Astrocyte (in vitro differentiated cells and primary cell): ENCODE results near the gene MRPL48. TPM values are rescaled to one million over a fixed set of nuclear protein-coding genes. Genes with fewer than 3 reads are reported as not detected.
"Not testable (repeated sequence)": the region's sequence is repeated elsewhere in the genome, so short reads cannot be mapped to it uniquely, and the experiment has no call there.

ENCODE experiments used
- DNase-seq: peaks from one replicate; pipeline ENCODE4 v3.0.0-alpha.2; 2010; ENCODE audit warnings: low read depth
- FAIRE-seq: peaks from 2 replicates; lab custom pipeline; 2011; peaks lifted over from hg19 to GRCh38; lab: Jason Lieb, UNC
- H2AFZ ChIP-seq: 2 replicates; pipeline ENCODE4 v1.6.0; 2012; ENCODE audit warnings: low read depth, low read length, inconsistent platforms
- H3K27ac ChIP-seq: 2 replicates; pipeline ENCODE4 v1.5.1; 2011; ENCODE audit warnings: low read depth, low read length, inconsistent platforms
- H3K27me3 ChIP-seq: 2 replicates; pipeline ENCODE4 v1.6.0; 2011; ENCODE audit warnings: low read length, inconsistent platforms; ENCODE audit not compliant: insufficient read depth
- H3K36me3 ChIP-seq: 2 replicates; pipeline ENCODE4 v1.5.1; 2011; ENCODE audit warnings: low read length, inconsistent platforms; ENCODE audit not compliant: insufficient read depth
- H3K4me1 ChIP-seq: 2 replicates; pipeline ENCODE4 v1.5.1; 2011; ENCODE audit warnings: low read length, inconsistent platforms; ENCODE audit not compliant: insufficient read depth
- H3K4me2 ChIP-seq: 2 replicates; pipeline ENCODE4 v1.6.0; 2012; ENCODE audit warnings: low read length, inconsistent platforms
- H3K4me3 ChIP-seq: 2 replicates; pipeline ENCODE4 v1.5.1; 2011; ENCODE audit warnings: low read depth, mild to moderate bottlenecking, low read length, inconsistent platforms; ENCODE audit not compliant: insufficient read depth
- H3K79me2 ChIP-seq: 2 replicates; pipeline ENCODE4 v1.6.0; 2012; ENCODE audit warnings: mild to moderate bottlenecking, low read length, inconsistent platforms; ENCODE audit not compliant: insufficient read depth
- H3K9ac ChIP-seq: 2 replicates; pipeline ENCODE4 v1.6.0; 2012; ENCODE audit warnings: mild to moderate bottlenecking, low read length, inconsistent platforms
- H3K9me3 ChIP-seq: 2 replicates; pipeline ENCODE4 v1.5.1; 2012; ENCODE audit warnings: low read depth, mild to moderate bottlenecking, low read length, inconsistent platforms; ENCODE audit not compliant: insufficient read depth
- H4K20me1 ChIP-seq: 2 replicates; pipeline ENCODE4 v1.6.0; 2012; ENCODE audit warnings: low read length, inconsistent platforms; ENCODE audit not compliant: insufficient read depth
- H3K27ac Mint-ChIP-seq: one replicate; pipeline ENCODE4 v1.8.0; 2021; ENCODE audit warnings: mild to moderate bottlenecking, mixed read lengths; ENCODE audit not compliant: unreplicated experiment
- H3K27me3 Mint-ChIP-seq: one replicate; pipeline ENCODE4 v1.8.0; 2021; ENCODE audit warnings: low read depth, mixed read lengths; ENCODE audit not compliant: unreplicated experiment
- H3K36me3 Mint-ChIP-seq: one replicate; pipeline ENCODE4 v1.8.0; 2021; ENCODE audit warnings: low read depth, mixed read lengths; ENCODE audit not compliant: unreplicated experiment
- H3K4me1 Mint-ChIP-seq: one replicate; pipeline ENCODE4 v1.8.0; 2021; ENCODE audit warnings: low read depth, mixed read lengths; ENCODE audit not compliant: unreplicated experiment
- H3K4me3 Mint-ChIP-seq: one replicate; pipeline ENCODE4 v1.8.0; 2021; ENCODE audit warnings: mild to moderate bottlenecking, moderate library complexity, mixed read lengths; ENCODE audit not compliant: unreplicated experiment
- H3K9me3 Mint-ChIP-seq: one replicate; pipeline ENCODE4 v1.8.0; 2021; ENCODE audit warnings: mild to moderate bottlenecking, mixed read lengths; ENCODE audit not compliant: unreplicated experiment
- EZH2 ChIP-seq: IDR thresholded peaks from 2 replicates; pipeline ENCODE4 v1.6.1; 2012; ENCODE audit warnings: mild to moderate bottlenecking, low read length, inconsistent platforms; ENCODE audit not compliant: insufficient read depth
- total RNA-seq: library from RNA; stranded (reverse); gene quantifications from 2 replicates; pipeline ENCODE4 v1.2.1, GENCODE V29; 2021
- TF ChIP-seq, protein P1 (sequence below): IDR thresholded peaks from 2 replicates; pipeline ENCODE4 v1.5.1; 2011; ENCODE audit warnings: low read depth, mild to moderate bottlenecking, inconsistent platforms, low read length, moderate library complexity; ENCODE audit not compliant: insufficient read depth

The MRPL48 gene
- total RNA-seq, 1 donor from 2014 or later = 24.6 TPM

DNA sequence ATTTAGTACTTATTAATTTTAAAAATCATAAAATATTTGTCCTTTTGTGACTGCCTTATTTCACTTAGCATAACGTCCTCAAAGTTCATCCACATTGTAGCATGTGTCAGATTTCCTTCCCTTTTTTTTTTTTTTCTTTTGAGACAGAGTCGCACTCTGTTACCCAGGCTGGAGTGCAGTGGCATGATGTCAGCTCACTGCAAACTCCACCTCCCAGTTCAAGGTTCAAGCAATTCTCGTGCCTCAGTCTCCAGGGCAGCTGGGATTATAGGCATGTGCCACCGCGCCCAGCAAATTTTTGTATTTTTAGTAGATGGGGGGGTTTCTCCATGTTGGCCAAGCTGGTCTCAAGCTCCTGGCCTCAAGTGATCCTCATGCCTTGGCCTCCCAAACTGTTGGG, 37.4 kb upstream of the MRPL48 start:
- Histone ChIP-seq H3K4me1 (peaks cover 8% of the 10 kb centered on the region), H3K79me2 (peaks cover 99% of the 10 kb centered on the region), H3K4me2 (no peak overlapping the region), H2AFZ (no peak overlapping the region), H4K20me1 (peaks cover 95% of the 10 kb centered on the region), H3K9me3 (no peaks in the 10 kb centered on the region), H3K9ac (no peak overlapping the region), H3K27ac (no peak overlapping the region), H3K4me3 (no peak overlapping the region), H3K27me3 (no peaks in the 10 kb centered on the region), H3K36me3 (no peaks in the 10 kb centered on the region)
- TF ChIP-seq EZH2 = no peak
- TF ChIP-seq, protein P1, sequence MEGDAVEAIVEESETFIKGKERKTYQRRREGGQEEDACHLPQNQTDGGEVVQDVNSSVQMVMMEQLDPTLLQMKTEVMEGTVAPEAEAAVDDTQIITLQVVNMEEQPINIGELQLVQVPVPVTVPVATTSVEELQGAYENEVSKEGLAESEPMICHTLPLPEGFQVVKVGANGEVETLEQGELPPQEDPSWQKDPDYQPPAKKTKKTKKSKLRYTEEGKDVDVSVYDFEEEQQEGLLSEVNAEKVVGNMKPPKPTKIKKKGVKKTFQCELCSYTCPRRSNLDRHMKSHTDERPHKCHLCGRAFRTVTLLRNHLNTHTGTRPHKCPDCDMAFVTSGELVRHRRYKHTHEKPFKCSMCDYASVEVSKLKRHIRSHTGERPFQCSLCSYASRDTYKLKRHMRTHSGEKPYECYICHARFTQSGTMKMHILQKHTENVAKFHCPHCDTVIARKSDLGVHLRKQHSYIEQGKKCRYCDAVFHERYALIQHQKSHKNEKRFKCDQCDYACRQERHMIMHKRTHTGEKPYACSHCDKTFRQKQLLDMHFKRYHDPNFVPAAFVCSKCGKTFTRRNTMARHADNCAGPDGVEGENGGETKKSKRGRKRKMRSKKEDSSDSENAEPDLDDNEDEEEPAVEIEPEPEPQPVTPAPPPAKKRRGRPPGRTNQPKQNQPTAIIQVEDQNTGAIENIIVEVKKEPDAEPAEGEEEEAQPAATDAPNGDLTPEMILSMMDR = no peak
- H3K27me3 Mint-ChIP-seq = no peaks in the 10 kb centered on the region
- H3K4me3 Mint-ChIP-seq = no peak overlapping the region
- no peaks in the 10 kb centered on the region for H3K9me3 Mint-ChIP-seq
- H3K27ac Mint-ChIP-seq = no peak overlapping the region
- no peak for DNase-seq
- FAIRE-seq = no peak
- peaks cover 12% of the 10 kb centered on the region for H3K4me1 Mint-ChIP-seq
- no peaks in the 10 kb centered on the region for H3K36me3 Mint-ChIP-seq

DNA sequence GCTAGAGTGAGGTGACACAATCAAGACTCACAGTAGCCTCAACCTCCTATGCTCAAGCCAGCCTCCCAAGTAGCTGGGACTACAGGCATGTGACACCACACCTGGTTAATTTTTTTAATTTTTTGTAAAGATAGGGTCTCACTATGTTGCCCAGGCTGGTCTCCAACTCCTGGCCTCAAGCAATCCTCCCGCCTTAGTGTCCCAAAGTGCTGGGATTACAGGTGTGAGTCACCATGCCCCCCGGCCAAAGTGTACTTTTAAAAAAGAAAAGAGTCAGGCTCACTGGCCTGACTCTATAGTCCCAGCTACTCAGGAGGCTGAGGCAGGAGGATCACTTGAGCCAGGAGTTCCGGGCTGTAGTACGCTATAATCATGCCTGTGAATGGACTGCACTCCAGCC, 36.8 kb upstream of the MRPL48 start:
- Histone ChIP-seq H3K79me2 (peaks cover 99% of the 10 kb centered on the region), H4K20me1 (peaks cover 95% of the 10 kb centered on the region)
- FAIRE-seq, H3K27me3 ChIP-seq, H3K9me3 Mint-ChIP-seq, H3K36me3 ChIP-seq, H3K27ac Mint-ChIP-seq, H3K9ac ChIP-seq, H3K27ac ChIP-seq, H3K4me2 ChIP-seq, H3K9me3 ChIP-seq, H3K27me3 Mint-ChIP-seq, H3K4me1 ChIP-seq, H3K36me3 Mint-ChIP-seq, H2AFZ ChIP-seq, DNase-seq, H3K4me3 Mint-ChIP-seq, H3K4me3 ChIP-seq: not testable (repeated sequence)
- peaks cover 12% of the 10 kb centered on the region for H3K4me1 Mint-ChIP-seq

DNA sequence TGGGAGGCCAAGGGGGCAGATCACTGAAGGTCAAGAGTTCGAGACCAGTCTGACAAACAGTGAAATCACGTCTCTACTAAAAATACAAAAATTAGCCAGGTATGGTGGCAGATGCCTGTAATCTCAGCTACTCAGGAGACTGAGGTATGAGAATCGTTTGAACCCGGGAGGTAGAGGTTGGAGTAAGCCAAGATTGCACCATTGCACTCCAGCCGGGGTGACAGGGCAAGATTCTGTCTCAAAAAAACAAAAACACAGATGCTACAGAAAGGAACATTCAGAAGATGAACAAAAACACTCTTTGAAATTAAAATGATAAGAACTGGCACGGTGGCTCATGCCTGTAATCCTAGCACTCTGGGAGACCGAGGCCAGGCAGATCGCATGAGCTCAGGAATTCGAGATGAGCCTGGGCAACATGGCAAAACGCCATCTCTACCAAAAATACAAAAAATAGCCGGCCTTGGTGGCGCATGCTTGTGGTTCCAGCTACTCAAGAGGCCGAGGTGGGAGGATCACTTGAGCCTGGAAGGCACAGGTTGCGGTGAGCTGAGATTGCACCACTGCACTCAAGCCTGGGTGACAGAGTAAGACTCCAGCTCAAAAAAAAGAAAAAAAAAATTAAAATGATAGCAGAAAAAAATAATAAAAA, 35.3 kb upstream of the MRPL48 start:
- Histone ChIP-seq H2AFZ (no peak overlapping the region), H3K27ac (no peak overlapping the region), H3K27me3 (no peaks in the 10 kb centered on the region), H3K4me2 (no peak overlapping the region), H3K79me2 (peaks cover 98% of the 10 kb centered on the region), H3K4me1 (peaks cover 8% of the 10 kb centered on the region), H4K20me1 (peaks cover 92% of the 10 kb centered on the region), H3K4me3 (no peak overlapping the region), H3K36me3 (no peaks in the 10 kb centered on the region), H3K9me3 (no peaks in the 10 kb centered on the region), H3K9ac (no peak overlapping the region)
- FAIRE-seq (no peak), DNase-seq (peak; percentile 55)
- Mint-ChIP-seq H3K4me1 (peaks cover 12% of the 10 kb centered on the region), H3K27me3 (no peaks in the 10 kb centered on the region), H3K27ac (peak overlapping the region; percentile 70), H3K4me3 (peak overlapping the region; percentile 54), H3K36me3 (no peaks in the 10 kb centered on the region), H3K9me3 (no peaks in the 10 kb centered on the region)
- TF ChIP-seq, protein P1 = no peak
- no peak for TF ChIP-seq EZH2
